Keratinocyte (primary cell): ENCODE data around the gene NKX3-2. TPM values are rescaled to one million over a fixed set of nuclear protein-coding genes. Genes with fewer than 3 reads are reported as not detected.

Experiments
- DNase-seq: peaks from one replicate; pipeline ENCODE4 v3.0.0-alpha.2; 2011; ENCODE audit warnings: low read depth, missing footprints, low spot score
- FAIRE-seq: peaks from 2 replicates; lab custom pipeline; 2011; peaks lifted over from hg19 to GRCh38; lab: Jason Lieb, UNC
- H2AFZ ChIP-seq: 2 replicates; pipeline ENCODE4 v1.6.0; 2012; ENCODE audit warnings: low read length, control low read depth, inconsistent platforms; ENCODE audit not compliant: control insufficient read depth
- H3K27ac ChIP-seq: 2 replicates; pipeline ENCODE4 v1.5.1; 2011; ENCODE audit warnings: low read length; ENCODE audit not compliant: control insufficient read depth, insufficient read depth
- H3K27me3 ChIP-seq: 3 replicates; pipeline ENCODE4 v1.6.0; 2011; ENCODE audit warnings: low read length; ENCODE audit not compliant: control insufficient read depth, insufficient read depth; ENCODE audit errors: extremely low read depth
- H3K36me3 ChIP-seq, 2 experiments: 2 replicates in 1 of 2; 3 replicates in 1 of 2; pipeline ENCODE4 v1.5.1; 2011; ENCODE audit warnings: low read length in 2 of 2, mild to moderate bottlenecking in 1 of 2; ENCODE audit not compliant: control insufficient read depth in 2 of 2, insufficient read depth in 2 of 2; ENCODE audit errors: extremely low read depth in 1 of 2
- H3K4me1 ChIP-seq: 3 replicates; pipeline ENCODE4 v1.5.1; 2011; ENCODE audit warnings: low read length; ENCODE audit not compliant: control insufficient read depth, insufficient read depth; ENCODE audit errors: extremely low read depth
- H3K4me2 ChIP-seq: 3 replicates; pipeline ENCODE4 v1.6.0; 2011; ENCODE audit warnings: low read depth, low read length; ENCODE audit not compliant: control insufficient read depth, insufficient read depth; ENCODE audit errors: extremely low read depth
- H3K4me3 ChIP-seq, 3 experiments: fragments of 200-600 bp in 1 of 3; sonication (generic) in 1 of 3; 2 replicates in 2 of 3; 3 replicates in 1 of 3; pipeline ENCODE4 v1.5.1; 2011 to 2016; ENCODE audit warnings: low read length in 3 of 3, mild to moderate bottlenecking in 3 of 3, control low read depth in 2 of 3, inconsistent platforms in 1 of 3, low read depth in 1 of 3, mixed read lengths in 1 of 3, mixed run types in 1 of 3, moderate library complexity in 1 of 3; ENCODE audit not compliant: control insufficient read depth in 2 of 3, insufficient read depth in 2 of 3; ENCODE audit errors: extremely low read depth in 1 of 3
- H3K79me2 ChIP-seq: 2 replicates; pipeline ENCODE4 v1.6.0; 2012; ENCODE audit warnings: low read length; ENCODE audit not compliant: control insufficient read depth, insufficient read depth
- H3K9ac ChIP-seq: 3 replicates; pipeline ENCODE4 v1.6.0; 2011; ENCODE audit warnings: low read length; ENCODE audit not compliant: control insufficient read depth, insufficient read depth; ENCODE audit errors: extremely low read depth
- H3K9me1 ChIP-seq: 3 replicates; pipeline ENCODE4 v1.6.0; 2011; ENCODE audit warnings: low read length; ENCODE audit not compliant: control insufficient read depth, insufficient read depth; ENCODE audit errors: extremely low read depth
- H3K9me3 ChIP-seq: 2 replicates; pipeline ENCODE4 v1.5.1; 2012; ENCODE audit warnings: low read depth, low read length; ENCODE audit not compliant: control insufficient read depth
- H4K20me1 ChIP-seq: 3 replicates; pipeline ENCODE4 v1.6.0; 2011; ENCODE audit warnings: low read length; ENCODE audit not compliant: control insufficient read depth, insufficient read depth; ENCODE audit errors: extremely low read depth
- EZH2 ChIP-seq: IDR thresholded peaks from one replicate; pipeline ENCODE4 v1.6.1; 2012; ENCODE audit warnings: inconsistent platforms, mild to moderate bottlenecking, low read length, moderate library complexity
- dilution Hi-C: fragments of 300-500 bp; cut with MboI; formaldehyde crosslinking; loops from one replicate; pipeline ENCODE4 v1.7.0; 2020; ENCODE audit warnings: low sequenced_read_pairs; ENCODE audit not compliant: extremely low pct_ligation_motif_present
- polyA plus RNA-seq, 5 experiments: library from polyadenylated mRNA; depleted of rRNA in 3 of 5; stranded (reverse) in 3 of 5; stranded (forward) in 1 of 5; unstranded in 1 of 5; fragments of >200 nt; gene quantifications; 1 replicate in 1 of 5; 2 replicates in 3 of 5; 3 replicates in 1 of 5; pipeline versions ENCODE4 v1.2.1 to v1.2.3, GENCODE V29; 2011 to 2012; ENCODE audit warnings: missing spikeins in 2 of 5, low read depth in 1 of 5, low replicate concordance in 1 of 5
- TF ChIP-seq, protein P1 (sequence below), 3 experiments: IDR thresholded peaks in 1 of 3; conservative IDR thresholded peaks in 1 of 3; optimal IDR thresholded peaks in 1 of 3; 2 replicates in 2 of 3; 3 replicates in 1 of 3; pipeline versions ENCODE3 to v1.5.1; 2011; ENCODE audit warnings: low read length in 3 of 3, mild to moderate bottlenecking in 3 of 3, moderate library complexity in 2 of 3, control low read depth in 1 of 3, inconsistent platforms in 1 of 3; ENCODE audit not compliant: insufficient read depth in 2 of 3; ENCODE audit errors: extremely low read depth in 1 of 3

The NKX3-2 gene
- polyA plus RNA-seq, 1 donor (not counting 4 experiments of a cell fraction or from before 2014, with no cell fraction given): 0.04 TPM

DNA sequence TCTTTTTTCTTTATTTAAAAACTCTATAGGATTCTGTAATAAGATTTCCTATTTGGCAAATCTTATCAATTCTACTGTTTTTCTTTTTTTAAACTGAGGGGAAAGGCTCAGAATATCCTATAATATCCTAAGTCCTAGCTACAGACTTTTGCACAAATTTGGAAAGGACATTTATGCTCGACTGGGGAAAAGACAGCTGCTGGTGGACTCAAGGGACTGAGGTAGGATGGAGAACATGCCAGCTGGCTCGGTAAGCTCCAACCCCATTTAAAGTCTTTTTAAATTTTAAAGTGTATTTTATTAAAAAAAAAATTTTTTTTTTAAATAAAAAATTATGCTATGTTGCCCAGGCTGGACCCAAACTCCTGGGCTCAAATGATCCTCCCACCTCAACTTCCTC lies 46.5 kb upstream of the NKX3-2 start:
- Histone ChIP-seq H3K4me2 (no peak overlapping the region), H3K79me2 (no peaks in the 10 kb centered on the region), H3K27me3 (no peaks in the 10 kb centered on the region), H3K9me1 (no peaks in the 10 kb centered on the region), H3K27ac (no peak overlapping the region), H3K9ac (no peak overlapping the region), H2AFZ (no peak overlapping the region), H3K36me3 (peaks cover 6 to 19% of the 10 kb centered on the region in 2 experiments), H3K4me1 (no peaks in the 10 kb centered on the region), H3K9me3 (no peaks in the 10 kb centered on the region), H3K4me3 (no peak overlapping the region), H4K20me1 (no peaks in the 10 kb centered on the region)
- dilution Hi-C loops: no loop called here
- TF ChIP-seq, protein P1, sequence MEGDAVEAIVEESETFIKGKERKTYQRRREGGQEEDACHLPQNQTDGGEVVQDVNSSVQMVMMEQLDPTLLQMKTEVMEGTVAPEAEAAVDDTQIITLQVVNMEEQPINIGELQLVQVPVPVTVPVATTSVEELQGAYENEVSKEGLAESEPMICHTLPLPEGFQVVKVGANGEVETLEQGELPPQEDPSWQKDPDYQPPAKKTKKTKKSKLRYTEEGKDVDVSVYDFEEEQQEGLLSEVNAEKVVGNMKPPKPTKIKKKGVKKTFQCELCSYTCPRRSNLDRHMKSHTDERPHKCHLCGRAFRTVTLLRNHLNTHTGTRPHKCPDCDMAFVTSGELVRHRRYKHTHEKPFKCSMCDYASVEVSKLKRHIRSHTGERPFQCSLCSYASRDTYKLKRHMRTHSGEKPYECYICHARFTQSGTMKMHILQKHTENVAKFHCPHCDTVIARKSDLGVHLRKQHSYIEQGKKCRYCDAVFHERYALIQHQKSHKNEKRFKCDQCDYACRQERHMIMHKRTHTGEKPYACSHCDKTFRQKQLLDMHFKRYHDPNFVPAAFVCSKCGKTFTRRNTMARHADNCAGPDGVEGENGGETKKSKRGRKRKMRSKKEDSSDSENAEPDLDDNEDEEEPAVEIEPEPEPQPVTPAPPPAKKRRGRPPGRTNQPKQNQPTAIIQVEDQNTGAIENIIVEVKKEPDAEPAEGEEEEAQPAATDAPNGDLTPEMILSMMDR (optimal IDR thresholded peaks at IDR 0.05 in 1 of 3, IDR thresholded peaks at IDR 0.05 in 1 of 3, conservative IDR thresholded peaks at IDR 0.05 in 1 of 3; ENCODE audit: extremely low read depth in 1 of 3, insufficient read depth in 2 of 3, low read length in 3 of 3): no peak
- TF ChIP-seq EZH2: no peak
- FAIRE-seq (no peak), DNase-seq (no peak)

DNA sequence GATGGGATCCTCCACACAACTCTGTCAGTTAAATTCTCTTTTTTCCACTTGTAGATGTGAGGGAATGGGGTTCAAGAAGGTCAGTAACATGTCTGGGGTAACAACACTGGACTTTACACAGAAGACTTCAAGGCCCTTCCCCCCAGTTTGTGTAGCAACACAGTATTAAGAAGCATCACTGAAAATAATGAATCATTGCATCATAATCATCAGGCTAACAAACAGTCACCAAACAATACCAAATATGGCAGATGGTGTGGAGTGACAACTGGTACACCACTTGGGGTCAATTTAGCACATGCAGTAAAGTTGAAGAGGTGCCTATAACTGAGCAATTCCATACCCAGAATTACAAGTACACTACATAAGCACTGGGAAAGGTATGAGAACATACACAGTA lies 44.6 kb upstream of the NKX3-2 start:
- no peak overlapping the region for H3K27ac ChIP-seq
- no peaks in the 10 kb centered on the region for H4K20me1 ChIP-seq
- DNase-seq (no peak), FAIRE-seq (peak; percentile 51)
- no peaks in the 10 kb centered on the region for H3K79me2 ChIP-seq
- H3K9me1 ChIP-seq: no peaks in the 10 kb centered on the region
- H3K4me2 ChIP-seq: no peak overlapping the region
- no peaks in the 10 kb centered on the region for H3K27me3 ChIP-seq
- H3K36me3 ChIP-seq: peaks cover 6 to 23% of the 10 kb centered on the region in 2 experiments
- H3K9ac ChIP-seq: no peak overlapping the region
- no peaks in the 10 kb centered on the region for H3K4me1 ChIP-seq
- H3K9me3 ChIP-seq: no peaks in the 10 kb centered on the region
- no peak overlapping the region for H2AFZ ChIP-seq
- TF ChIP-seq EZH2: no peak
- TF ChIP-seq, protein P1 (optimal IDR thresholded peaks at IDR 0.05 in 1 of 3, IDR thresholded peaks at IDR 0.05 in 1 of 3, conservative IDR thresholded peaks at IDR 0.05 in 1 of 3; ENCODE audit: extremely low read depth in 1 of 3, insufficient read depth in 2 of 3, low read length in 3 of 3): no peak
- dilution Hi-C loops: no loop called here
- no peak overlapping the region for H3K4me3 ChIP-seq
